IgD-negative memory B cell (primary cell): ENCODE measurements around the gene MB21D2. TPM values are rescaled to one million over a fixed set of nuclear protein-coding genes. Genes with fewer than 3 reads are reported as not detected.

Source experiments
- H3K27ac Mint-ChIP-seq, 3 donors: one replicate each; pipeline ENCODE4 v1.8.0; 2020 to 2022; ENCODE audit warnings: mild to moderate bottlenecking in 3 of 3, mixed read lengths in 3 of 3, moderate library complexity in 1 of 3
- H3K27me3 Mint-ChIP-seq: one replicate; pipeline ENCODE4 v1.8.0; 2021; ENCODE audit warnings: mixed read lengths
- H3K36me3 Mint-ChIP-seq: one replicate; pipeline ENCODE4 v1.8.0; 2020; ENCODE audit warnings: mild to moderate bottlenecking, mixed read lengths
- H3K4me1 Mint-ChIP-seq, 3 donors: one replicate each; pipeline ENCODE4 v1.8.0; 2020 to 2022; ENCODE audit warnings: mixed read lengths in 3 of 3, mild to moderate bottlenecking in 1 of 3
- H3K4me3 Mint-ChIP-seq, 4 donors: one replicate each; pipeline ENCODE4 v1.8.0; 2020 to 2022; ENCODE audit warnings: mild to moderate bottlenecking in 4 of 4, mixed read lengths in 4 of 4, moderate library complexity in 3 of 4
- H3K9me3 Mint-ChIP-seq, 3 donors: one replicate each; pipeline ENCODE4 v1.8.0; 2020 to 2021; ENCODE audit warnings: mixed read lengths in 3 of 3, mild to moderate bottlenecking in 1 of 3
- polyA plus RNA-seq: library from polyadenylated mRNA; unstranded; fragments of 300-500 nt; fragmentation: Illumina TruSeq; gene quantifications from one replicate; pipeline ENCODE4 v1.2.3, GENCODE V29; 2021

MB21D2 gene
- polyA plus RNA-seq, 1 donor from 2014 or later: not detected

GRCh38 chr3:192890347-192891335 is 27.0 kb downstream of the MB21D2 start:
- H3K27ac Mint-ChIP-seq: peak overlapping the region in 1 of 3 donors; percentile 6
- peaks cover 5 to 12% (median 6%) of the 10 kb centered on the region in 3 donors for H3K4me1 Mint-ChIP-seq
- H3K36me3 Mint-ChIP-seq: no peaks in the 10 kb centered on the region
- H3K27me3 Mint-ChIP-seq: peaks cover 4% of the 10 kb centered on the region
- H3K4me3 Mint-ChIP-seq: peak overlapping the region in 1 of 4 donors; percentile 19
- H3K9me3 Mint-ChIP-seq: peaks cover 0 to 2% (median 0%) of the 10 kb centered on the region in 3 donors

GRCh38 chr3:192889679-192890078 is 28.0 kb downstream of the MB21D2 start:
- Mint-ChIP-seq H3K9me3 (no peaks in the 10 kb centered on the region), H3K4me1 (peaks cover 5 to 12% (median 6%) of the 10 kb centered on the region in 3 donors), H3K36me3 (no peaks in the 10 kb centered on the region), H3K4me3 (no peak overlapping the region), H3K27me3 (peaks cover 4% of the 10 kb centered on the region), H3K27ac (peak overlapping the region in 1 of 3 donors; percentile 25)

GRCh38 chr3:192888190-192888589 is 29.5 kb downstream of the MB21D2 start:
- Mint-ChIP-seq H3K4me1 (peaks cover 4 to 6% (median 4%) of the 10 kb centered on the region in 3 donors), H3K36me3 (no peaks in the 10 kb centered on the region), H3K27me3 (peaks cover 4% of the 10 kb centered on the region), H3K27ac (peak overlapping the region in 1 of 3 donors; percentile 82), H3K9me3 (no peaks in the 10 kb centered on the region), H3K4me3 (no peak overlapping the region)

GRCh38 chr3:192887701-192888100 is 30.0 kb downstream of the MB21D2 start:
- peaks cover 0 to 2% (median 0%) of the 10 kb centered on the region in 3 donors for H3K4me1 Mint-ChIP-seq
- H3K4me3 Mint-ChIP-seq: peak overlapping the region in 1 of 4 donors; percentile 5
- H3K36me3 Mint-ChIP-seq: no peaks in the 10 kb centered on the region
- H3K27me3 Mint-ChIP-seq: peaks cover 4% of the 10 kb centered on the region
- H3K27ac Mint-ChIP-seq: peak overlapping the region in 1 of 3 donors; percentile 82
- no peaks in the 10 kb centered on the region for H3K9me3 Mint-ChIP-seq

- H3K36me3 Mint-ChIP-seq: no peaks in the 10 kb centered on the region
- H3K4me3 Mint-ChIP-seq: peak overlapping the region in 1 of 4 donors; percentile 23
- H3K27ac Mint-ChIP-seq: no peak overlapping the region
- no peaks in the 10 kb centered on the region for H3K9me3 Mint-ChIP-seq
- peaks cover 4% of the 10 kb centered on the region for H3K27me3 Mint-ChIP-seq
- H3K4me1 Mint-ChIP-seq: peaks cover 0 to 2% (median 0%) of the 10 kb centered on the region in 3 donors
Measured at GRCh38 chr3:192887047-192887446, 30.6 kb downstream of the MB21D2 start.

GRCh38 chr3:192884777-192885773 is 32.6 kb downstream of the MB21D2 start:
- H3K4me1 Mint-ChIP-seq: no peaks in the 10 kb centered on the region
- H3K9me3 Mint-ChIP-seq: no peaks in the 10 kb centered on the region
- H3K27ac Mint-ChIP-seq: no peak overlapping the region
- peaks cover 4% of the 10 kb centered on the region for H3K27me3 Mint-ChIP-seq
- peak overlapping the region in 1 of 4 donors; percentile 41 for H3K4me3 Mint-ChIP-seq
- H3K36me3 Mint-ChIP-seq: no peaks in the 10 kb centered on the region

- Mint-ChIP-seq H3K4me1 (no peaks in the 10 kb centered on the region), H3K36me3 (no peaks in the 10 kb centered on the region), H3K4me3 (no peak overlapping the region), H3K27me3 (peaks cover 2% of the 10 kb centered on the region), H3K27ac (no peak overlapping the region), H3K9me3 (no peaks in the 10 kb centered on the region)
Measured at GRCh38 chr3:192883512-192883911, 34.1 kb downstream of the MB21D2 start.

GRCh38 chr3:192881159-192881786 is 36.4 kb downstream of the MB21D2 start:
- Mint-ChIP-seq H3K9me3 (no peaks in the 10 kb centered on the region), H3K4me3 (no peak overlapping the region), H3K4me1 (no peaks in the 10 kb centered on the region), H3K27ac (no peak overlapping the region), H3K36me3 (peaks cover 2% of the 10 kb centered on the region), H3K27me3 (peaks cover 3% of the 10 kb centered on the region)

GRCh38 chr3:192880313-192880712 is 37.3 kb downstream of the MB21D2 start:
- no peak overlapping the region for H3K4me3 Mint-ChIP-seq
- no peaks in the 10 kb centered on the region for H3K9me3 Mint-ChIP-seq
- peaks cover 2% of the 10 kb centered on the region for H3K36me3 Mint-ChIP-seq
- no peaks in the 10 kb centered on the region for H3K4me1 Mint-ChIP-seq
- H3K27ac Mint-ChIP-seq: no peak overlapping the region
- H3K27me3 Mint-ChIP-seq: peaks cover 6% of the 10 kb centered on the region

GRCh38 chr3:192879346-192880031 is 38.2 kb downstream of the MB21D2 start:
- Mint-ChIP-seq H3K27me3 (peaks cover 6% of the 10 kb centered on the region), H3K4me3 (no peak overlapping the region), H3K27ac (no peak overlapping the region), H3K4me1 (no peaks in the 10 kb centered on the region), H3K9me3 (no peaks in the 10 kb centered on the region), H3K36me3 (peaks cover 5% of the 10 kb centered on the region)

- Mint-ChIP-seq H3K9me3 (peaks cover 0 to 4% (median 0%) of the 10 kb centered on the region in 3 donors), H3K4me1 (no peaks in the 10 kb centered on the region), H3K36me3 (peaks cover 5% of the 10 kb centered on the region), H3K27ac (no peak overlapping the region), H3K27me3 (peaks cover 9% of the 10 kb centered on the region), H3K4me3 (no peak overlapping the region)
Measured at GRCh38 chr3:192875971-192876565, 41.6 kb downstream of the MB21D2 start.

- Mint-ChIP-seq H3K27me3 (peaks cover 9% of the 10 kb centered on the region), H3K36me3 (peaks cover 2% of the 10 kb centered on the region), H3K4me1 (peaks cover 0 to 2% (median 0%) of the 10 kb centered on the region in 3 donors), H3K27ac (no peak overlapping the region), H3K4me3 (no peak overlapping the region), H3K9me3 (peaks cover 0 to 4% (median 0%) of the 10 kb centered on the region in 3 donors)
Measured at GRCh38 chr3:192870822-192871221, 46.8 kb downstream of the MB21D2 start.

- Mint-ChIP-seq H3K4me1 (peaks cover 0 to 6% (median 3%) of the 10 kb centered on the region in 3 donors), H3K36me3 (no peaks in the 10 kb centered on the region), H3K27ac (no peak overlapping the region), H3K27me3 (peaks cover 9% of the 10 kb centered on the region), H3K4me3 (no peak overlapping the region), H3K9me3 (peaks cover 0 to 4% (median 0%) of the 10 kb centered on the region in 3 donors)
Measured at GRCh38 chr3:192869131-192870031, 48.3 kb downstream of the MB21D2 start.
